Activated T-helper 1 cell treated with anti-CD3 and anti-CD28 coated beads, Interleukin-2, amount 50 U/mL, for 16 hours (primary cell): ENCODE data around the gene SPON2.

Experiments used
- DNase-seq, 2 donors: peaks; one replicate each; pipeline ENCODE4 v3.0.0-alpha.2; 2020; ENCODE audit warnings: low read depth in 1 of 2, low spot score in 1 of 2

The SPON2 gene

DNA sequence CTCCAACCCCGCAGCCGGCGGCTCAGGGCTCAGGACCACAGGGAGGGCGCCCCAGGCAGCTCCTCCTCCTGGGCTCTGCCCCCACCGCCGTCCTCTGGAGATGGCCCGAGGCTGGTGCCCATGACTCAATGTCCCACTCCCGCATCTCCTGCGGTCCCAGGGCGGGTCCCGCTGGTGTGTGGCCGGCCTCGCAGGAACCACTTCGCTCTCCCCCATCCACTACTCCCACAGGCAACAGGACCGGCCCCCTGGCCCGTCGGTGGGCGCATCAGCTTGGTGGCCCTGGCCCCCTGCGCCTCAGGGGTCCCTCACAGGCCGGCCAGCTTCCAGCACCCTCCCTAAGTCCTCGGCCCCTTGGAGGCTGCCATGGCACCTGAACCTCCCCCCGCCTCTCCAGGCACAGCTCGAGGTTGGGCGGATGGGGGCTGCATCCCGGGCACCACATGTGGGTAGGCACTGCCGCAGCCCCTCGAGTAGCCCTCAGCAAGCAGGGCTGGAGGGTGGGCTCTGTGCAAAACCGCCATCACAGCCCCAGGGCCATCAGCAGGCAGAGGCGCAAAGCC lies 22.8 kb upstream of the SPON2 start:
- peak in 1 of 2 donors; percentile 1 for DNase-seq

DNA sequence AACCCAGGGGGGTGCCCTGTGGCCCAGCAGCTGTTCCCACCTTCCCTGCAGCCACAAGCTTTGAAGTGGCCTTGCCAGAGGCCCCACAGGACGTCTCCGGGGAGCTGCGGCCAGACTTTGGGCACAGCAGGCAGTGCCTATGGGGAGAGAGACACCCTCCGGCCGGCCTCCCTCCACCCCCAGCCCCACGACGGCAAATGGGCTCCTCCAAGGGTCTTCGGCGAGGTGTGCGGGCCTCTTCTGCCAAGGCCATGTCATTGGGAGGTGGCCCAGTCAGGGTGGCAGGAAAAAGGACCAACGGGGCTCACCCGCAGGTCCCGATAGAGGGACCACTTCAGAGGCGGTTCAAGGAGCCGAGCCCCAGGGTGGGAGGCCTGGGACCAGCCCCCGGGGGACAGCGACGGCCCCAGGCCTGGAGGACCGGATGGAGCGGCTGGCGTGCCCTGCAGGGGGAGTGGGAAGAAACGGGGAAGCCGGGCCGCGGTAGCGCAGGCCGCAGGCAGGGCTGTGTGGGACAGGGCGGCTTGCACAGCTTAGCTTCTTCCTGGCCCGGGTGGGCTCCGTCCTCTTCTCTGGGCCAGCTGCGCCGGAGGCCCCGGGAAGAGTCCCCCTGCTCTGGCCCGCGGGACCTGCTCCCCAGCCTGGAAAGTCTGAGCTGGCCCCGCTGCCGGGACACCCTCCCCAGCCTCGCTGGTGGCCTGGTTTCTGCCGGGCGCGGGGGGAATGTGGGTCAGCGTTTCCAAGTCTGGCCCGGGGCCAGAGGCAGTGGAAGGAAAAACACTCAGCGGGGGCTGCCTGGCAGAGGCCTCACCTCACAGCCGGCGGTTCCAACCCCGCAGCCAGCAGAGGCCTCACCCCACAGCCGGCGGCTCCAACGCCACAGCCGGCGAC lies 21.9 kb upstream of the SPON2 start:
- DNase-seq: no peak

DNA sequence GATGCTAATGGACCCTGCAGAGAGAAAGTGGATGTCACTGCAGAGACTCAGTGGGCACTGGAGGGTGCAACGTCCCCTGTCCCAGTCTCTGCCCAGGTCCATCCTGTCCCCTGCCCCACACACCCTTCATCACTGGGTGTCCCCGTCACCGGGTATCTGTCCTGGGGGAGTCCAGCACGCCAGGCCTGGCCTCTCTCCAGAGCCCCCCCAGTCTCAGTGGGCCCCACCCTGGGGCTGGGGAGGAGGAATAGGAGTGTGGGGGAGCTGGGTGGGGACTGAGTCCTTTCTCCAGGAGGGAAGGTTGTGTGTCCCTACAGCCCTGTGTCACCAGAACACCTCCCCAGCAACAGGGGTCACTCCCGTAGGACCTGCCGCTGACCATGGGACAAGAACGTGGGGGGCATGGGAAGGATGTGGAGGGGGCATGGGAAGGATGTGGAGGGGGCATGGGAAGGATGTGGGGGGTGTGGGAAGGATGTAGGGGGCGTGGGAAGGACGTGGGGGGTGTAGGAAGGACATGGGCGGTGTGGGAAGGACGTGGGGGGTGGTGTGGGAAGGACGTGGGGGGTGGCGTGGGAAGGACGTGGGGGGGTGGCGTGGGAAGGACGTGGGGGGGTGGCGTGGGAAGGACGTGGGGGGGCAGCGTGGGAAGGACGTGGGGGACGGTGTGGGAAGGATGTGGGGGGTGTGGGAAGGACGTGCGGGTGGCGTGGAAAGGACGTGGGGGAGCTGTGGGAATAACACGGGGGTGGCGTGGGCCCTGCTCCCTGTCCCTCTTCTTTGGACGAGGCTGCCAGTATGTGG lies 21.0 kb upstream of the SPON2 start:
- peak in 1 of 2 donors; percentile 1 for DNase-seq

DNA sequence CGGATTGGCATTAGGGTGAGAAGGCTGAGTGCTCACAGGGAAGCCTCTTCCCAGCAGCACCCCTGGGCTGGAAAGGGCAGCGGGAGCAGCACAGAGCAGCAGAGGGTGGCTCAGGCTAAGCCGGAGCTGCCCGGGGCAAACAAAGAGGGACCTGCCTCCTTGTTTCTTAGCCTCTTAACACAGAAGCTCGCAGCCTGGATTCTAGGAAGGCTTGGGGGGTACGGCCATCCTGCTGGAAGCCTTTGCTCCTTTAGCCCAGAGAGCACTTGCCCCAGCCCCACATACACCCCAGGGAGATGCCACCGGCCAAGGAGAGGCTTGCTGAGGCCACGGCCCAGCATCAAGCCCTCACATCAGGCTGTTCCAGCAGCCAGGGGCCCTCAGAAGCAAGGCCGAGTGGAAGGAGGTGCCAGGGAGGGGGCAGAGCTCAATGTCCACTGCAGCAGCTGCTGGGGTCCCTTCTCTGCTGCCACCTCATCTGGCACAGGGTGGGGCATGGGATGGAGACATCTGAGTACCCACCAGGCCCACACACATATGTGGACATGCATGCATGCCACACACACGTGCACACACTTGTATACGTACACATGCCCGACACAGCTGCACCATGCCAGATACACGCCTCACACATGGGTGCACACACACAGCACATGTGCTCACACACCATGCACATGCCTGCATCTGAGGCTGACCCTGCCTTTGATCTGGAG lies 20.3 kb upstream of the SPON2 start:
- DNase-seq: no peak

DNA sequence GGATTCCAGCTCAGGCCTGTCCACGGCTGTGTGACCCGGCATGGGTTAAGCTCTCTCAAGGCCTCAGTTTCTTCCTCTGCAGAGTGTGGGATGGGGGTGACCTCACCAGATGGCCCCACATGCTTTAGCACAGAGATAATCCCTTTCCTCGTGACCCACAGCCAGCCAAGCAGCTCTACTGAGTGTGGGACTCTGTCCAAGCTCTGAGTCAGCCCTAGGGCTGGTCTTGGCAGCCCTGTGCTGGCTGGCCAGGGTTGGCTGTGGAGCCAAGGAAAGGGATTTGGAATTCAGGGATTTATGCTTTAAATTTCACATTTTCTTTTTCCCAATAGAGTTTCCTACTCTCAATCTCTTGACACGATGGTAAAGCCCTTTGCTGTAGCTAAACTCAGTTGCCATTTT lies 19.7 kb upstream of the SPON2 start:
- no peak for DNase-seq

DNA sequence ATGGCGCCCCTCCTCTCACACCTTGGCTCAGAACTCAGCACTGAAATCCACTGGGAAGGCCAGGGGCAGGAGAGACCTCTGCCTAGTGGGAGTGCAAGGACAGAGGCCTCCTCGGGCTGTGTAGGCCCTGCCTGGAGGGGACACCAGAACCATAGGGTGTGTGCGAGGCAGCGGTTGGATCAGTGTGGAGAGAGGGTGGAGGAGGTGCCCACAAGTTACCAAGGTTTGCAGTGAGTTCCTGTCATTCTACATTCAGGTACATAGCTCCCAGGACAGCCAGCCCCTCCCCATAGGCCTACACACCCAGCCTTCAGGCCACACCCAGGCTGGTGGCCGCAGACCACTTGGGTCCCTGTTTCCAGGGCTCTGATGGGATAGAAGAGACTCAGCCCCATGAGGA lies 19.2 kb upstream of the SPON2 start:
- no peak for DNase-seq

DNA sequence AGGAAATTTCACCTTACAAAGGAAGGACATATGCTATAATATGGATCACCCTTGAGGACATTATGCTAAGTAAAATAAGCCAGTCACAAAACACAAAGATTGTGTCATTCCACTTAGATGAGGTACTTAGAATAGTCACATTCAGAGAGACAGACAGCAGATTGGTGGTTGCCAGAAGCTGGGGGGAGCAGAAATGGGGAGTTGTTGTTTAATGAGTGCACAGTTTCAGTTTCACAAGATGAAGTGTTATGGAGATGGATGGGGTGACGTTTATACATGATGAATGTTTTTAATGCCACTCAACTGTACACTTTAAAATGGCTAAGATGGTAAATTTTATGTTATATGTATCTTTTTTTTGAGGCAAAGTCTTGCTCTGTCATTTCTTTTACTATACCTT lies 14.8 kb upstream of the SPON2 start:
- peak in 1 of 2 donors; percentile 2 for DNase-seq

DNA sequence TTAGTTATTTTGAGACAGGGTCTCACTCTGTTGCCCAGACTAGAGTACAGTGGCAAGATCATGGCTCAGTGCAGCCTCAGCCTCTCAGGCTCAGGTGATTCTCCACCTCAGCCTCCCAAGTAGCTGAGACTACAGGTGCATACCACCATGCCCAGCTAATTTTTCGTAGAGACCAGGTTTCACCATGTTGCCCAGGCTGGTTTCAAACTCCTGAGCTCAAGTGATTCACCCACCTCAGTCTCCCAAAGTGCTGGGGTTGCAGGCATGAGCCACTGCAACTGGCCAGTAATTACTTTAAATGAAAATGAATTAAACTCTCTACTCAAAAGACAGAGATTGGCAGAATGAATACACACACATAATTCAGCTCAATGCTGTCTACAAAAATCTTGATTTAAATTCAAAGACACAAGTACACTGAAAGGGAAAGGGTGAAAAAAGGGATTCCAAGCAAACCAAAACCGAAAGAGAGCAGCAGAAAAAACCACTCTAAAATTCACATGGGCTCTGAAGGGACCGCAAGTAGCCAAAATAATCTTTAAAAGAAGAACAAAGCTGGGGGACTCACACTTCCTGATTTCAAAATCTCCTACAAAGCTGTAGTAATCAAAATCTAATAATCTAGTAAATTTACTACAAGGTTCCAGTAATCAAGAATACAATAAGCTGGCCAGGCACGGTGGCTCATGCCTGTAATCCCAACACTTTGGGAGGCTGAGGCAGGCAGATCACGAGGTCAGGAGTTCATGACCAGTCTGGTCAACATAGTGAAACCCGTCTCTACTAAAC lies 11.8 kb upstream of the SPON2 start:
- no peak for DNase-seq

DNA sequence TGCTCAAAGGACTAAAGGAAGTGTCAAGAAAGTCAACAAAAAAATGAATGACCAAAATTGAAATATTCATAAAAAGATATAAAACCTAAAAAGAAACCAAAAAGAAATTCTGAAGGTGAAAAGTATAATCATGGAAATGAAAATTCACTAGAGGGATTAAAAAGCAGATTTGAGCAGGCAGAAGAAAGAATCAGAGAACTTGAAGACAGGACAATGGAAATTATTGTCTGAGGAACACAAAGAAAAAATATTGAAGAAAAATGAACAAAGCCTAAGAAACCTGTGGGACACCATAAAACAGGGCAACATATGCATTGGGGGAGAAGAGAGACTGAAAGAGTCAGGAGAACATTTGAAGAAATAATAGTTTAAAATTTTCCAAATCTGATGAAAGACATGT lies 9.9 kb upstream of the SPON2 start:
- DNase-seq: no peak

DNA sequence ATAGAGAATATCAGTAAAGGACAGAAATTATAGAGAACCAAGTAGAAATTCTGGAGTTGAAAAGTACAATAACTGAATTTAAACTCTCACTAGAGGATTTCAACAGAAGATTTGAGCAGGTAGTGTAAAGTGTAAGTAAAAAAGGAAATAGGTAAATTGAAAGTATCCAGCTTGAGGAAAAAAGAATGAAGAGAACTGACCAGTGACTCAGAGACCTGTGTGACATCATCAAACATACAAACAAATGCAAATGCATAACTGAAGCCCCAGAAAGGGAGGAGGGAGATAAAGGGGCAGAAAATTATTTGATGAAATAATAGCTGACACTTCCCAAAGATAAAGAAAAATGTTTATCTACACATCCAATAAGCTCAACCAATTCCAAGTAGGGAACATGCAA lies 8.3 kb upstream of the SPON2 start:
- no peak for DNase-seq

DNA sequence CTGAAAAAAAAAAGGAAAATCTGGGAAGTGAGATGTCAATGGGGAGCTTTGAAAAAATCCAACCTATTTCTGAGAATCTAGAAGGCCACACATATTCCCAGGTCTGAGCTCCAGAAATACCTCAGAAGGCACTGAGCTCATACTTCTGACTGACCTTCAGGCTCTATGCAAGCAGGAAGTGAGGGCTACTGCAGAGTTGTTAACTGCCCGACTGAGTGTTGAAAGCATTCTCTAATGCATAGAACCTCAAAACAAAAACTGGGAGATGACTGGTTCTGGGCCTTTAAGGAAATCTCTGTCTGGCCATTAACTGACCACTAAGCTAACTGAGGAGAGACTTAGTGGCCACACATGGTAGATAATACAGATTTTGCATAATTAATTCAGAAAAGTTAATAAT lies 7.6 kb upstream of the SPON2 start:
- no peak for DNase-seq

DNA sequence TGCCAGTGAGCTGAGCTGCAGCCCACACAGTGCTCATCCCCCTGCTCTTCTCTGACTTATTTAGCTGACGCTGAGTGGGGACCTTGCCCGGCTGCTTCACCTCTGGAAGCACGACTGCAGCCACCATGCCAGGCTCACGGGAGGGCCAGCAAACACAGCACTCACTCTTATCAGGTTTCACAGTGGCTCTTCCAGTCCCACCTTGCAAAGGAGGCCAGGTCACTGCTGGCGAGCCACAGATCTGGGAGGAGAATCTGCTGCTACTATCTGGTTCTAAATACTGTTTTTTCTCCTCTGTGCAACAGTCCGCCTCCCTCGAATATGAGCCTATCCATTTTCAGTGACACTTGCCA lies 6.7 kb upstream of the SPON2 start:
- no peak for DNase-seq

DNA sequence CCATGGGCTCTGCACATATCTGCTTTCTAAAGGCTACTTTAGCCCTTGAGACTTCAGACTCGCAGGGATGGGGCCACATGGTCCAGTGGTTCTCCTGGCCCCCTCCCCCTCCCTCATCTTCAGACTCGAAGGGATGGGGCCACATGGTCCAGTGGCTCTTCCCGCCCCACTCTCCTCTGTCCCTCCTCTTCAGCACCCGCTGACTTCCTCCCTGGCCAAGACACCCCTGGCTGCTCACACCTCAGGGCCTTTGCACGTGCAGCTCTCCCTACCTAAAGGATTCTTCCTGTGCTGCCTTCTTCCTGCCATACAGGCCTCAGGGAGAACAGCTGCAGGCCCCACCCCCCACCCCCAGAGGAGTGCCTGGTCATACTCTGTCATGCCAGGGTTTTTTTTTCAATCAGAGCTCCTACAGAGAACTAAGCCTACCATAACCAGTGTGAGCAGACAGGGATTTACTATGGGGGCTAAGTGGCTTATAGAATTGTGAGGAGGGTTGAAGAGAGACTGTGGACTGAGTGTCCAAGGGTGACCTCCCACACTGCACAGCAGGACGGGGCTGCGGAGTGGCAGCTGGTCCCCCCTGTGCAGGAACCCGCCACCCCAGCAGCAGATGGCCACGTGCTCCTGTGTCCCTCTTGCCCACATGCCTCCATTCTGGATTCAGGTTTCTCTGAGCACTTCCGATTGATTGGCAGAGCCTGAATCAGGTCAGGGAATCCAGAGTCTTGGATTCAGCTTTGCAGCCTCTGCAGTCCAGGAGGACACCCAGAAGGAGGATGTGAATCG lies 6.1 kb upstream of the SPON2 start:
- DNase-seq: no peak

DNA sequence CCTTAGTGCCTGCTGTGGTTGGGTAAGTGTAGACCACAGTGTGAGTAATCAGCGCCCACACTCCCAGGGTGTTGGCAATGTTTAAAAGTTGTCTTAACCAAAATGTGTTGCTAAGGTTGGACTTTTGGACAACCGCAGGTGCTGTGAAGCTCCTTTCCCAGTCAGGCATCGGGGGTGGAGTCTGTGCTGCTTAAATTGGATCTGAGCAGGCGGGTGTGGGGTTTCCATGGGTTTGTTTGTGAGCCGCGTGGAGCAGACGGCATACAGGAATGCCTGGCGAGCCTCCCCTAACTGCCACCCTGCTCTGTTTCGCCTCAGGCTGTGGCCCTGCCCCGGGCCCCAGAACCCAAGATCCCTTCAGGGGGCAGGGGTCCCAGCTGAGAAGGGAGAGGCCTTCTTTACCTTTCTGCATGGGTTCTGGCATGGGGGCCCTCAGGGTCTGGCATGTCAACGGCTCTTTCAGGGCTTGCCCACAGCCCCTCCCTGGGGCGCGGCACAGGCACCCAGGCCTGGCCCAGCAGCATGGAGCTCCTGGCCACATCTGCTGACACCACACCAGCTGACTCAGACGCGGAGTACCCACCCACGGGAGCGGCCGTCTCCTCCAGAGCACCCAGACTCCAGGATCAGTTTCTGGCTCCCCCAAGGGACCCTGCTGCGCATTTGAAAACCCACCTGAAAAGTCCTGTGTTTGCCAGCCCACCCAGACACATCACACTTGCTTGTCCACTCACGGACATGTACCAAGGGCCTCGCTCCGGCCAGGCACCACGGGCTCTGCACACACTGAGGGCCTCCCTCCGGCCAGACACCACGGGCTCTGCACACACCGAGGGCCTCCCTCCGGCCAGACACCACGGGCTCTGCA lies 5.1 kb upstream of the SPON2 start:
- DNase-seq: no peak

DNA sequence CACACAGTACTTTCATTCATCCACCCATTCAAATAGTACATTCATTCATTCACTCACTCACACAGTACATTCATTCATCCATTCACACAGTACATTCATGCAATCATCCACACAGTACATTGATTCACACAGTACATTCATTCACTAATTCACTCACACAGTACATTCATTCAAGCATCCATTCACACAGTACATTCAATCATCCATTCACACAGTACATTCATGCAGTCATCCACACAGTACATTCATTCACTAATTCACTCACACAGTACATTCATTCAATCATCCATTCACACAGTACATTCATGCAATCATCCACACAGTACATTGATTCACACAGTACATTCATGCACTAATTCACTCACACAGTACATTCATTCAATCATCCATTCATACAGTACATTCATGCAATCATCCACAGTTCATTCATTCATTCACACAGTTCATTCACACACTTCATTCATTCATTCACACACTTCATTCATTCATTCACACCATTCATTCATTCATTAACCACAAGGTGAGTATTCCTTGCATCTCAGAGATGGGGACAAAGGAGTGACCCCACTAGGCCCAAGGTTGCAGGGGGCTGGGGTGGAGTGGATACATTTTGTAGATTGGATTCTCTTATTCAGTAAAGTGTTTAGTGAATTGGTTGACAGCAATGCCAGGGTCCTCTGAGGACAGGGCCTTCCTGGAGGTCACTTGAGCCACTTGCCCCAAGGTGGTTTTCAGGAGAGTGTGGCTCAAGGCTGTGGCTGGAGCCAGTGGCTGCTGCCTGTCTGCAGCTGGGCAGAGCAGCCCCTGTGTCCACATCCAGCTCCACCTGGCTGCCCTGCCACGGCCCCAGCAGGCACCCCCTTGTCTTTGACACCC lies 4.3 kb upstream of the SPON2 start:
- no peak for DNase-seq

DNA sequence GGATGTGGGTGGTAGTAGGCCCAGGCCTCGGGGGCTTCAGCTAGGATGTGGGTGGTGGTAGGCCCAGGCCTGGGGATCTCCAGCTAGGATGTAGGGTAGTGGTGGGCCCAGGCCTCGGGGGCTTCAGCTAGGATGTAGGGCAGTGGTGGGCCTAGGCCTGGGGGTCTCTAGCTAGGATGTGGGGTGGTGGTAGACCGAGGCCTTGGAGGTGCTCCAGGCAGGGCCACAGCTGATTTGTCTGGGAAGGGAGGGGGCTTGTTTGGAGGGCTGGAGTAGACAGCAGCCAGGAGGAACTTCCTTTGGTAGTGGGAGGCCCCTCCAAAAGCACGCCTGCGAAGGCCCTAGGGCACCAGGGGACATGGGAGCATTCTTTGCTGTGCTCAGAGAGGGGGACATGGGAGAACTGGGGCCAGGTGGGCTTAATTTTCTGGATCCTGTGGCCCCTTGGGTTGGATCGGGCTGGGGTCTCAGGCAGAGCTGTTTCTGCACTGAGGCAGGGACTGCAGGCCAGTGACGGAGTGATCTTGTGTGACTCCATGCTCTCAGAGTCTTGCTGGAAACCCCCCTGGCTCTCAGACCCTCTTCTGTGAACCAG lies 3.3 kb upstream of the SPON2 start:
- DNase-seq: no peak

DNA sequence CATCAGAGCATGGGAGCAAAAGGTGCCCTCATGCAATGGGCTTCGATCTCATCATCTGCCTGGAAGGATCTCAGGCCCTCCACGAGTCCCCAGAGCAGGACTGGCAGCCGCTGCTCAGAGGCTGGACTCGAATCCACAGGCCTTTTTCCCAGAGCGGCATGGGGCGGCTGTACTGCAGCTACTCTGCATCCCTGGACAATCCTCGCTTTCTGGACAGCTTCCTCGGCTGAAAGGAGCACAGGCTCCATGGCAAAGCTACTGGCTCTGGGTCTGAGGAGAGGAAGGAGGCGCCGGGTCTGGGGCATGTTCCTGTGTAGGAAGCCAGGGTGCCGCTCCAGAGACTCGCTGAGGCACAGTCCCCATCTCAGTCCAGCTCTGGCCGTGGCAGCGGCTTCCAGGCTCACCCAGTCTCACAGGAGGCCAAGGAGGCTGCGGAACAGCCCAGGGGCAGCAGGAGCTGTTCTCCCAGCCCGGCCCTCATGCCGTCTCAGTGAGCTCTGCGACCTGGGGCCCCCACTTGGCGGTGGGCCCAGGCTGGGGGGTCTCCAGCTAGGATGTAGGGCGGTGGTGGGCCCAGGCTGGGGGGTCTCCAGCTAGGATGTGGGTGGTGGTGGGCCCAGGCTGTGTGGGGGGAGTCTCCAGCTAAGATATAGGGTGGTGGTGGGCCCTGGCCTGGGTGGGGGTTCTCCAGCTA lies 2.7 kb upstream of the SPON2 start:
- DNase-seq: no peak
